CD4-positive, alpha-beta T cell treated with Interferon alpha-2 for 1 hour (primary cell): ENCODE results near the gene HOXC10.

Experiments used
- DNase-seq, 2 donors: peaks; one replicate each; pipeline ENCODE4 v3.0.0-alpha.2; 2020 to 2022

Gene HOXC10

GRCh38 chr12:53950789-53951576 is 34.0 kb upstream of the HOXC10 start:
- no peak for DNase-seq

GRCh38 chr12:53951577-53952334 is 33.2 kb upstream of the HOXC10 start:
- no peak for DNase-seq

GRCh38 chr12:53952335-53952694 is 32.6 kb upstream of the HOXC10 start:
- no peak for DNase-seq

- no peak for DNase-seq
Observed at GRCh38 chr12:53952871-53953734, 31.8 kb upstream of the HOXC10 start.

- DNase-seq = no peak
Observed at GRCh38 chr12:53953831-53954693, 30.9 kb upstream of the HOXC10 start.

GRCh38 chr12:53954694-53955035 is 30.3 kb upstream of the HOXC10 start, which contains the start of gene HOXC12:
TSS of gene HOXC12 (plus strand) at chr12:53954903. CDS start at chr12:53954930, 27 bp downstream.
- DNase-seq = no peak

- DNase-seq = no peak
Observed at GRCh38 chr12:53955036-53955775, 29.7 kb upstream of the HOXC10 start.

GRCh38 chr12:53955776-53956250 is 29.1 kb upstream of the HOXC10 start:
- DNase-seq = no peak

GRCh38 chr12:53956251-53956887 is 28.6 kb upstream of the HOXC10 start:
- no peak for DNase-seq

GRCh38 chr12:53956914-53957536 is 27.9 kb upstream of the HOXC10 start:
- no peak for DNase-seq

- DNase-seq = no peak
Observed at GRCh38 chr12:53958128-53958527, 26.8 kb upstream of the HOXC10 start.

- DNase-seq = no peak
Observed at GRCh38 chr12:53959314-53959713, 25.6 kb upstream of the HOXC10 start.

- DNase-seq = no peak
Observed at GRCh38 chr12:53960187-53961024, 24.5 kb upstream of the HOXC10 start.

GRCh38 chr12:53961025-53961761 is 23.8 kb upstream of the HOXC10 start:
- no peak for DNase-seq

GRCh38 chr12:53963005-53963404 is 21.9 kb upstream of the HOXC10 start:
- no peak for DNase-seq

- no peak for DNase-seq
Observed at GRCh38 chr12:53963434-53964314, 21.3 kb upstream of the HOXC10 start.

GRCh38 chr12:53964315-53964713 is 20.6 kb upstream of the HOXC10 start:
- no peak for DNase-seq
